Esophagus squamous epithelium (tissue), 4 donors: Measurements from ENCODE around the gene DRAP1.

ENCODE experiments used
- POLR2A ChIP-seq, 4 donors: fragments of 450-650 bp; IDR thresholded peaks; one replicate each; pipeline ENCODE4 v1.6.1; 2017; ENCODE audit warnings: antibody characterized with exemption in 4 of 4, mild to moderate bottlenecking in 4 of 4, moderate library complexity in 3 of 4
- TF ChIP-seq, protein P1 (sequence below), 6 experiments: fragments of 450-650 bp in 4 of 6; fragments of 200-600 bp in 2 of 6; sonication (generic) in 2 of 6; IDR thresholded peaks; one replicate each; pipeline ENCODE4 v1.5.1; 2016 to 2019; ENCODE audit warnings: antibody characterized with exemption in 6 of 6, mild to moderate bottlenecking in 4 of 6, moderate library complexity in 4 of 6

DNA sequence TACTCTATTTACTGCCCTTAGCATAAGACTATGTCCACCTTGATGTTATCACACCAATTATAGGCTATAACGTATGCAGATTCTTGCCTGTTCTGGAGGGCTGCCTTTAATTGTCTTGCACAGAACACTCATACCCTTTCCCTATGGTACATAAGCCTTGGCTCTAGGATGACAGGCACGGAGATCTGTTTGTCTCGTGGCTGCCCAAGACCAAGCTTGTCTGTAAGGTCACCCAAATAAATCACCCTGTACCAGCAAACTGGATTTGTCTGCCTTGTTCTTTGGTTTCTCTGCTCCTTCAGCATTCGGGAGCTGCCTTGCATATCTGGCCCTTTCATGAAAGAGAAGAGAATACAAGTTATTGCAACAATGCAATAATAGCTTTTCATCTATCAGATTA, 18.5 kb downstream of the DRAP1 start:
- TF ChIP-seq, protein P1, sequence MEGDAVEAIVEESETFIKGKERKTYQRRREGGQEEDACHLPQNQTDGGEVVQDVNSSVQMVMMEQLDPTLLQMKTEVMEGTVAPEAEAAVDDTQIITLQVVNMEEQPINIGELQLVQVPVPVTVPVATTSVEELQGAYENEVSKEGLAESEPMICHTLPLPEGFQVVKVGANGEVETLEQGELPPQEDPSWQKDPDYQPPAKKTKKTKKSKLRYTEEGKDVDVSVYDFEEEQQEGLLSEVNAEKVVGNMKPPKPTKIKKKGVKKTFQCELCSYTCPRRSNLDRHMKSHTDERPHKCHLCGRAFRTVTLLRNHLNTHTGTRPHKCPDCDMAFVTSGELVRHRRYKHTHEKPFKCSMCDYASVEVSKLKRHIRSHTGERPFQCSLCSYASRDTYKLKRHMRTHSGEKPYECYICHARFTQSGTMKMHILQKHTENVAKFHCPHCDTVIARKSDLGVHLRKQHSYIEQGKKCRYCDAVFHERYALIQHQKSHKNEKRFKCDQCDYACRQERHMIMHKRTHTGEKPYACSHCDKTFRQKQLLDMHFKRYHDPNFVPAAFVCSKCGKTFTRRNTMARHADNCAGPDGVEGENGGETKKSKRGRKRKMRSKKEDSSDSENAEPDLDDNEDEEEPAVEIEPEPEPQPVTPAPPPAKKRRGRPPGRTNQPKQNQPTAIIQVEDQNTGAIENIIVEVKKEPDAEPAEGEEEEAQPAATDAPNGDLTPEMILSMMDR (IDR thresholded peaks at IDR 0.05) = no peak
- no peak for TF ChIP-seq POLR2A (IDR thresholded peaks at IDR 0.05)
